HCT116 (cell line): ENCODE results near the gene CCN5. TPM values are rescaled to one million over a fixed set of nuclear protein-coding genes. Genes with fewer than 3 reads are reported as not detected.

Source experiments
- ATAC-seq: fragments of 200-7000 bp; cut with Tn5 transposase; 2 replicates; pipeline ENCODE4 v1.9.1; 2020; ENCODE audit warnings: mild to moderate bottlenecking, moderate library complexity
- BruUV-seq: library from RNA; stranded (reverse); fragments of 400-500 nt; replicated peaks from 2 replicates; lab custom pipeline; 2021; lab: Mats Ljungman, UMichigan
- CTCF ChIA-PET: fragments of 300-600 bp; sonication (Branson Sonifier 250); formaldehyde crosslinking; loops from one replicate; lab custom pipeline; 2021; ENCODE audit warnings: antibody characterized with exemption; lab: Charles Lee
- POLR2A ChIA-PET: fragments of 300-600, 350-600 bp; sonication (Branson Sonifier 250); formaldehyde crosslinking; loops from one replicate; lab custom pipeline; 2021; ENCODE audit warnings: antibody characterized with exemption; lab: Charles Lee
- RAD21 ChIA-PET, 2 experiments: fragments of 300-600 bp; sonication (Branson Sonifier 250); formaldehyde crosslinking; loops; one replicate each; lab custom pipeline; 2023; ENCODE audit warnings: low total read pairs in 2 of 2; ENCODE audit not compliant: uncharacterized antibody in 2 of 2, unreplicated experiment in 2 of 2, low non-redundant PET in 1 of 2; lab: Charles Lee
- DNase-seq: peaks from one replicate; pipeline ENCODE4 v3.0.0-alpha.2; 2010; ENCODE audit warnings: low read depth, low spot score
- H2AFZ ChIP-seq: fragments of 200-600 bp; shearing (Covaris generic), sonication (generic); 2 replicates; pipeline ENCODE4 v1.6.1; 2017; ENCODE audit warnings: low read depth, mixed run types, mixed read lengths, antibody characterized with exemption, low read length; ENCODE audit not compliant: poor library complexity, severe bottlenecking
- H3K27ac ChIP-seq: 2 replicates; pipeline ENCODE4 v1.5.1; 2012; ENCODE audit warnings: low read depth, low read length
- H3K27me3 ChIP-seq: fragments of 200-600 bp; sonication (generic); 2 replicates; pipeline ENCODE4 v1.6.1; 2016; ENCODE audit warnings: mixed run types, low read length, mixed read lengths; ENCODE audit not compliant: insufficient read depth
- H3K36me3 ChIP-seq, 2 experiments: fragments of 200-500 bp in 1 of 2; fragments of 200-600 bp in 1 of 2; sonication (Bioruptor generic) in 1 of 2; sonication (generic) in 1 of 2; 2 replicates each; pipeline versions ENCODE4 v1.5.1 to v1.6.1; 2014 to 2016; ENCODE audit warnings: low read length in 2 of 2, inconsistent platforms in 1 of 2, mixed read lengths in 1 of 2, mixed run types in 1 of 2; ENCODE audit not compliant: insufficient read depth in 2 of 2, control insufficient read depth in 1 of 2
- H3K4me1 ChIP-seq, 2 experiments: fragments of 200-600 bp in 1 of 2; sonication (generic) in 1 of 2; 2 replicates each; pipeline versions ENCODE4 v1.5.1 to v1.6.1; 2012 to 2017; ENCODE audit warnings: low read length in 2 of 2, inconsistent platforms in 1 of 2, mild to moderate bottlenecking in 1 of 2, mixed read lengths in 1 of 2, mixed run types in 1 of 2, moderate library complexity in 1 of 2; ENCODE audit not compliant: insufficient read depth in 2 of 2, control insufficient read depth in 1 of 2
- H3K4me2 ChIP-seq: fragments of 200-600 bp; sonication (generic); 2 replicates; pipeline ENCODE4 v1.6.1; 2017; ENCODE audit warnings: mixed run types, low read length, mixed read lengths
- H3K4me3 ChIP-seq, 2 experiments: fragments of 200-600 bp in 1 of 2; sonication (generic) in 1 of 2; replicated peaks in 1 of 2; 2 replicates each; pipeline ENCODE4 v1.5.1; 2011 to 2016; ENCODE audit warnings: low read length in 2 of 2, control low read depth in 1 of 2, low read depth in 1 of 2, mild to moderate bottlenecking in 1 of 2, mixed read lengths in 1 of 2, mixed run types in 1 of 2
- H3K79me2 ChIP-seq: fragments of 200-600 bp; sonication (generic); 2 replicates; pipeline ENCODE4 v1.6.1; 2017; ENCODE audit warnings: mild to moderate bottlenecking, mixed run types, low read length, moderate library complexity, mixed read lengths; ENCODE audit not compliant: insufficient read depth
- H3K9ac ChIP-seq: fragments of 200-600 bp; sonication (generic); 2 replicates; pipeline ENCODE4 v1.6.1; 2016; ENCODE audit warnings: low read length, mixed read lengths
- H3K9me2 ChIP-seq: fragments of 200-600 bp; sonication (generic), shearing (Covaris generic); 2 replicates; pipeline ENCODE4 v1.6.1; 2017; ENCODE audit warnings: mixed run types, mild to moderate bottlenecking, moderate library complexity; ENCODE audit not compliant: insufficient read depth
- H3K9me3 ChIP-seq, 2 experiments: fragments of 200-500 bp in 1 of 2; fragments of 200-600 bp in 1 of 2; sonication (Bioruptor generic) in 1 of 2; sonication (generic) in 1 of 2; 2 replicates each; pipeline ENCODE4 v1.6.1; 2014 to 2017; ENCODE audit warnings: low read length in 2 of 2, mixed read lengths in 2 of 2, inconsistent platforms in 1 of 2, low read depth in 1 of 2, mild to moderate bottlenecking in 1 of 2, mixed run types in 1 of 2, moderate library complexity in 1 of 2; ENCODE audit not compliant: control insufficient read depth in 1 of 2, insufficient read depth in 1 of 2
- H4K20me1 ChIP-seq: fragments of 200-600 bp; sonication (generic), shearing (Covaris generic); 2 replicates; pipeline ENCODE4 v1.6.1; 2017; ENCODE audit warnings: mixed run types, mild to moderate bottlenecking, moderate library complexity; ENCODE audit not compliant: insufficient read depth
- ATF3 ChIP-seq: IDR thresholded peaks from 2 replicates; pipeline ENCODE4 v1.6.1; 2012
- CBX3 ChIP-seq: IDR thresholded peaks from 2 replicates; pipeline ENCODE4 v1.6.1; 2012; ENCODE audit warnings: low read depth
- EGR1 ChIP-seq: IDR thresholded peaks from 2 replicates; pipeline ENCODE4 v1.6.1; 2012; ENCODE audit warnings: low read depth
- EZH2 ChIP-seq: fragments of 200-600 bp; sonication (generic); IDR thresholded peaks from 2 replicates; pipeline ENCODE4 v1.6.1; 2017; ENCODE audit warnings: antibody characterized with exemption, mixed run types
- EZH2phosphoT487 ChIP-seq: fragments of 200-600 bp; IDR thresholded peaks from 2 replicates; pipeline ENCODE4 v1.6.1; 2018; ENCODE audit warnings: antibody characterized with exemption, borderline replicate concordance
- FOSL1 ChIP-seq: IDR thresholded peaks from 2 replicates; pipeline ENCODE4 v1.6.1; 2012; ENCODE audit warnings: low read depth
- JUND ChIP-seq: IDR thresholded peaks from 2 replicates; pipeline ENCODE4 v1.6.1; 2012
- MAX ChIP-seq: IDR thresholded peaks from 2 replicates; pipeline ENCODE4 v1.6.1; 2012
- REST ChIP-seq: IDR thresholded peaks from 2 replicates; pipeline ENCODE4 v1.6.1; 2012; ENCODE audit warnings: low read depth
- SIN3A ChIP-seq: IDR thresholded peaks from 2 replicates; pipeline ENCODE4 v1.6.1; 2012; ENCODE audit warnings: low read depth
- SP1 ChIP-seq: IDR thresholded peaks from 2 replicates; pipeline ENCODE4 v1.6.1; 2012; ENCODE audit warnings: low read depth
- SRF ChIP-seq: IDR thresholded peaks from 2 replicates; pipeline ENCODE4 v1.6.1; 2012; ENCODE audit warnings: low read depth
- ZBTB33 ChIP-seq: IDR thresholded peaks from 2 replicates; pipeline ENCODE4 v1.6.1; 2011; ENCODE audit warnings: mild to moderate bottlenecking, low read length, moderate library complexity; ENCODE audit not compliant: insufficient replicate concordance; ENCODE audit errors: extremely low read depth
- ZFX ChIP-seq: fragments of 450-650 bp; IDR thresholded peaks from 2 replicates; pipeline ENCODE4 v1.6.1; 2017
- ZNF274 ChIP-seq: fragments of 200-500 bp; sonication (Bioruptor generic); IDR thresholded peaks from 2 replicates; pipeline ENCODE4 v1.6.1; 2014; ENCODE audit warnings: mild to moderate bottlenecking, low read depth, low read length, inconsistent platforms
- intact Hi-C: fragments of 100-400 bp; cut with micrococcal nuclease; formaldehyde crosslinking; loops from 2 replicates; pipeline ENCODE4 v1.10.0; 2022
- total RNA-seq: library from RNA; stranded (reverse); gene quantifications from one replicate; pipeline ENCODE4 v1.2.1, GENCODE V29; 2021; ENCODE audit not compliant: unreplicated experiment
- TF ChIP-seq, protein P1 (sequence below), 3 experiments: fragments of 200-600 bp in 1 of 3; sonication (generic) in 1 of 3; IDR thresholded peaks in 2 of 3; conservative IDR thresholded peaks in 1 of 3; 2 replicates each; pipeline ENCODE4 v1.5.1; 2012 to 2017; ENCODE audit warnings: low read depth in 2 of 3, low read length in 2 of 3, antibody characterized with exemption in 1 of 3, borderline replicate concordance in 1 of 3, control low read depth in 1 of 3, mild to moderate bottlenecking in 1 of 3, mixed read lengths in 1 of 3, mixed run types in 1 of 3, moderate library complexity in 1 of 3; ENCODE audit not compliant: insufficient read depth in 1 of 3

CCN5 gene
- total RNA-seq, 1 experiment from 2014 or later, result 0.20 TPM

DNA sequence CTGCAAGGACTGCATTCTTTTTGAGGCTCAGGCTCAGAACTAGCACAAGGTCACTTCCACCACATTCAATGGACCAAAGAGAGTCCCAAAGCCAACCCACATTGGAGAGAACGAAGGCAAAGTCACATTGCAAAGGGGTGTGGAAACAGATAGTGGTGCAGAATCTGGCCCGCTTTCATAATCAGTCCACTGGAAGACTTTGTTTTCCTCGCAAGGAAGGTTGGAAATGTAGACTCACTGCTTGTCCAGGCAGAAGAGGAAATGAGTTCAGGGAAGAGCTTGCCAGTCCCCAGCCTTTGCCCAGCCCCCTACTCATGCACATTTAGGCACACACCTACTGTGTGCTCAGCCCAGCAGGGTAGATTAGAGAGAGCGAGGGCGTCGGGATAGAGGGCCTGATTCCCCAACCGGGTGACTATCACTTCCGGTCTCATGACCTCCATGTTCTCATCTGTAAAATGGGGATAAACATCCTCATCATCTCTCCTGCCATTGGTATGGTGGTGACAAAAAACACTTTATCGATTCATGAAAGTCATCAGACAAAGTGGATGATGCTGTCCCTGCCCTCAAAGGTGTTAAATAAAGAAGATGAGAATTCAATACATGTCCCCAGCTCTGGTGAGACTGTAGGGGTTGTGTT, 24.3 kb upstream of the CCN5 start:
- Histone ChIP-seq H3K27me3 (0 out of 2 replicates have a peak, but pooled peaks cover 4% of the 10 kb centered on the region), H3K36me3 (no peaks in the 10 kb centered on the region), H3K9ac (no peak overlapping the region), H2AFZ (no peak overlapping the region), H3K4me2 (no peak overlapping the region), H3K4me1 (peaks cover 18 to 19% of the 10 kb centered on the region in 2 experiments), H3K9me3 (peaks cover 0 to 5% of the 10 kb centered on the region in 2 experiments; a peak in 1 of 4 replicates), H3K79me2 (no peaks in the 10 kb centered on the region), H3K4me3 (no peak overlapping the region), H4K20me1 (no peaks in the 10 kb centered on the region), H3K9me2 (no peaks in the 10 kb centered on the region), H3K27ac (no peak overlapping the region)
- intact Hi-C loops, result no loop called here
- BruUV-seq, result no TSS peak
- TF ChIP-seq REST (no peak), SP1 (no peak), ZFX (no peak), EGR1 (no peak), SIN3A (no peak), ATF3 (no peak), JUND (no peak), EZH2 (no peak), EZH2phosphoT487 (no peak), ZNF274 (no peak), ZBTB33 (no peak), CBX3 (no peak), SRF (no peak), FOSL1 (no peak), MAX (no peak)
- TF ChIP-seq, protein P1, sequence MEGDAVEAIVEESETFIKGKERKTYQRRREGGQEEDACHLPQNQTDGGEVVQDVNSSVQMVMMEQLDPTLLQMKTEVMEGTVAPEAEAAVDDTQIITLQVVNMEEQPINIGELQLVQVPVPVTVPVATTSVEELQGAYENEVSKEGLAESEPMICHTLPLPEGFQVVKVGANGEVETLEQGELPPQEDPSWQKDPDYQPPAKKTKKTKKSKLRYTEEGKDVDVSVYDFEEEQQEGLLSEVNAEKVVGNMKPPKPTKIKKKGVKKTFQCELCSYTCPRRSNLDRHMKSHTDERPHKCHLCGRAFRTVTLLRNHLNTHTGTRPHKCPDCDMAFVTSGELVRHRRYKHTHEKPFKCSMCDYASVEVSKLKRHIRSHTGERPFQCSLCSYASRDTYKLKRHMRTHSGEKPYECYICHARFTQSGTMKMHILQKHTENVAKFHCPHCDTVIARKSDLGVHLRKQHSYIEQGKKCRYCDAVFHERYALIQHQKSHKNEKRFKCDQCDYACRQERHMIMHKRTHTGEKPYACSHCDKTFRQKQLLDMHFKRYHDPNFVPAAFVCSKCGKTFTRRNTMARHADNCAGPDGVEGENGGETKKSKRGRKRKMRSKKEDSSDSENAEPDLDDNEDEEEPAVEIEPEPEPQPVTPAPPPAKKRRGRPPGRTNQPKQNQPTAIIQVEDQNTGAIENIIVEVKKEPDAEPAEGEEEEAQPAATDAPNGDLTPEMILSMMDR (IDR thresholded peaks at IDR 0.05 in 2 of 3, conservative IDR thresholded peaks at IDR 0.05 in 1 of 3; ENCODE audit: borderline replicate concordance in 1 of 3, insufficient read depth in 1 of 3, low read depth in 2 of 3, low read length in 2 of 3), result no peak
- DNase-seq, result no peak
- POLR2A ChIA-PET, result interaction anchor here (2.3 kb wide), 1 partner anchor 39 kb away, joined by 10 read pairs; no protein-coding TSS in a partner anchor
- CTCF ChIA-PET, result interaction anchor here (1.5 to 1.9 kb wide), 2 partner anchors 8 to 41 kb away, joined by 6 to 18 read pairs; no protein-coding TSS in a partner anchor
- ATAC-seq, result no peak
- RAD21 ChIA-PET, result no interaction called here
